ENCODE results near the gene TAF8. TPM values are rescaled to one million over a fixed set of nuclear protein-coding genes. Genes with fewer than 3 reads are reported as not detected.

Gene TAF8
- total RNA-seq, 2 donors from 2014 or later: 28.7 to 35.3 TPM

DNA sequence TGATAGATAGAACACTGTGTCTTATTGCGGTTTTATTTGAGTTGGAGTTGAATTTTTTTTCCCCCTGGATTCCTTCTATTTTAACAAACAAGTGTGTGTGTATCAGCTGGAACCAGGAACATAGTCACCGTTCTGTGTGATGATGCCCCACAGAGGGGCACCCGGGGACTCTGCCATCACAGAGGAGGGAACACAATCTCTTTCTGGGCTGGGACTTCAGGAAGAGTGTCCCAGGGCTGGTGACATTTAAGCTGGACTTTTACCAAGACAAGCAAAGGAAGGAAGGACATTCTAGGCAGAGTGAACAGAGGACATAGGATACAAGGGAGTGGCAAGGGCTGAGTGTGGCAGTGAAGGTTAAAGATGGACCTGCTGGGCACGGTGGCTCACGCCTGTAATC is 33.2 kb downstream of the TAF8 start:
- peak overlapping the region; percentile 79 for H3K27ac Mint-ChIP-seq
- H3K27me3 Mint-ChIP-seq: no peaks in the 10 kb centered on the region
- no peaks in the 10 kb centered on the region for H3K4me1 Mint-ChIP-seq
- H3K36me3 Mint-ChIP-seq (ENCODE audit: low read depth): peaks cover 2% of the 10 kb centered on the region
- DNase-seq (no peak), ATAC-seq (no peak)
- H3K9me3 ChIP-seq (ENCODE audit: control insufficient read depth, low read length, poor library complexity, severe bottlenecking): no peaks in the 10 kb centered on the region
- H3K4me3 Mint-ChIP-seq: no peak overlapping the region

DNA sequence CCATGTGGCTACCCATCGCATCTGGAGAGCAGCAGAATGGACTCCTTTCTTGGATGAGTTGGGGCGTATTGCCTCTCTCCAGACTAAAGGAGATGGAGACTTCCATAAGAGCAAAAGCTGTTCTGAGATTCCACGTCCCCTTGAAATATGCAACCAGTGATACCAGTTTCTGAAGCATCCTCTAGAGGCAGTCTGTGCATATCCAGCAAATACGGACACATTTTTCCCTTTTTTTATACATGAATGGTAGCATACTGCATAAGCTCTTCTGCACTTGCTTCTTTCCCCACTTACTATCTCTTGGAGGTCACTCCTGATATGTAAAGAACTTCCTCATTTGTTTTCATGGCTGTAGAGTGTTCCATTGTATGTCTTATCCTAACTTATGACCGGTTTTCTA is 34.6 kb downstream of the TAF8 start:
- H3K9me3 ChIP-seq (ENCODE audit: control insufficient read depth, low read length, poor library complexity, severe bottlenecking): no peaks in the 10 kb centered on the region
- Mint-ChIP-seq H3K27me3 (no peaks in the 10 kb centered on the region), H3K27ac (no peak overlapping the region), H3K4me1 (no peaks in the 10 kb centered on the region), H3K36me3 (ENCODE audit: low read depth) (peaks cover 2% of the 10 kb centered on the region), H3K4me3 (no peak overlapping the region)
- DNase-seq (no peak), ATAC-seq (no peak)

DNA sequence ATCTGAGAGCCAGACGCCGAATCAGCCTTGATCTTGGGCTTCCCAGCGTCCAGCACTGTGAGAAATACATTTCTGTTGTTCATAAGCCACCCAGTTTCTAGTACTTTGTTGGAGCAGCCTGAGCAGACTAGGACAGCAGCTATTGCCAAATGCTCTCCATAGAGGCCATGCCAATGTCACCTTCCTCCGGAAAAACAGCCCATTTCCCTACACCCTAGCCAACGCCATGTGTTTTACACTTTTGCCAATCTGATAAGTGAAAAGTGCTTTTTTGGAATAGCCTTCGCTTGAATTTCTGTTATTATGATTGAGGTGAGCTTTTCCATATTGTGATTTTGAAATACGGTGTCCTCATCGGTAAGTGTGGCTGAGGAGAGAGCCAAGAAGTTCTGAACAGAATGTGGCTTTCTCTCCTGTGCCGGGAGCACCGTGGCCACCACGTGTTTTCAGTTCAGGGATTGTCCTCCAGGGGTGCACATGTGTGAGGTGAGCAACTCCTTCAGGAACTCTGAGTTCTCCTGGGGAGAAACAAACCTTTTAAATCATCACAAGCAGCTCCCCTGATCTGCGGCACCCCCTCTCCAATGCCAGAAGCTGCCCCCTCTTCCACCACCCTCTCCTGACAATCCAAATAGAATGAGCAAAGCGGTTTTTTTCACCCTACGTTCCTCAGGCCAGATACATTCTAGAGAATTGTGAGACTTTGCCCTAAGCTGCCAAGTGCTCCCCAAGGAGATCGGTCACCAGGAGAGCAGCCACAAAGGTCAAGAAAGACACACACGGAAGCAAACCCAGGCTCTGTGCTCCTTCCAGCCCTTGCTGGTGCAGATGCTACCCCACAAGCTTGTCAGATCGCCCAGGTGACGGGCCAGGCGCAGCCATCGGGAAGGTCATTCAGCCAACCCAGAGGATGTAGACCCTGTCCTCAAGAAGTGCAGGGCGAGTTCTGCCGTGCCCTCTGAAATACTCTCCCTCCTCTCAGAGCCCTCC is 36.0 kb downstream of the TAF8 start:
- DNase-seq: no peak
- no peak overlapping the region for H3K4me3 Mint-ChIP-seq
- peaks cover 2% of the 10 kb centered on the region for H3K36me3 Mint-ChIP-seq (ENCODE audit: low read depth)
- ATAC-seq: no peak
- H3K27ac Mint-ChIP-seq: no peak overlapping the region
- H3K9me3 ChIP-seq (ENCODE audit: control insufficient read depth, low read length, poor library complexity, severe bottlenecking): no peaks in the 10 kb centered on the region
- no peaks in the 10 kb centered on the region for H3K4me1 Mint-ChIP-seq
- no peaks in the 10 kb centered on the region for H3K27me3 Mint-ChIP-seq

DNA sequence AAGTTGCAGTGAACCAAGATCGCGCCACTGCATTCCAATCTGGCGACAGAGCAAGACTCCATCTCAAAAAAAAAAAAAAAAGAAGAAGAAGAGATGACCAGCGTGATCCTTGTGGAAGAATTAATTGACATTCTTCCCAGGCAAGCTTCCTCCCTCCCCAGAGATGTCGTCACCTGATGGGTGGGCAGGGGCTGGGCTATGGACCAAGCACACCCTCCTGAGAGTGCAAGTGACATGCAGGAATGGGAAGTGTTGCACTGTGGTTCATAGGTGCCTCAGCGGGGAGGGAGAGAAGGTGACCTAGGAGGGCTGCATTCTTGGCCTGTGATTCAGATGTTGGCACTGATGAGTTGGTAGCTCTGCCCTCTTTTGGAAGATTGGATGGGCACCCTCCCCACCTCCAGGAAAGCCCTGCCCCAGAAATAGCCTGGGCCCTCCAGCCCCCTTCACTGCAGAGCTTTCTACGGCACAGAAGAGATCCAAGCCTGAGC is 37.8 kb downstream of the TAF8 start:
- Mint-ChIP-seq H3K27me3 (no peaks in the 10 kb centered on the region), H3K27ac (no peak overlapping the region), H3K4me3 (no peak overlapping the region), H3K4me1 (no peaks in the 10 kb centered on the region), H3K36me3 (ENCODE audit: low read depth) (peaks cover 2% of the 10 kb centered on the region)
- DNase-seq (no peak), ATAC-seq (no peak)
- H3K9me3 ChIP-seq (ENCODE audit: control insufficient read depth, low read length, poor library complexity, severe bottlenecking): no peaks in the 10 kb centered on the region

DNA sequence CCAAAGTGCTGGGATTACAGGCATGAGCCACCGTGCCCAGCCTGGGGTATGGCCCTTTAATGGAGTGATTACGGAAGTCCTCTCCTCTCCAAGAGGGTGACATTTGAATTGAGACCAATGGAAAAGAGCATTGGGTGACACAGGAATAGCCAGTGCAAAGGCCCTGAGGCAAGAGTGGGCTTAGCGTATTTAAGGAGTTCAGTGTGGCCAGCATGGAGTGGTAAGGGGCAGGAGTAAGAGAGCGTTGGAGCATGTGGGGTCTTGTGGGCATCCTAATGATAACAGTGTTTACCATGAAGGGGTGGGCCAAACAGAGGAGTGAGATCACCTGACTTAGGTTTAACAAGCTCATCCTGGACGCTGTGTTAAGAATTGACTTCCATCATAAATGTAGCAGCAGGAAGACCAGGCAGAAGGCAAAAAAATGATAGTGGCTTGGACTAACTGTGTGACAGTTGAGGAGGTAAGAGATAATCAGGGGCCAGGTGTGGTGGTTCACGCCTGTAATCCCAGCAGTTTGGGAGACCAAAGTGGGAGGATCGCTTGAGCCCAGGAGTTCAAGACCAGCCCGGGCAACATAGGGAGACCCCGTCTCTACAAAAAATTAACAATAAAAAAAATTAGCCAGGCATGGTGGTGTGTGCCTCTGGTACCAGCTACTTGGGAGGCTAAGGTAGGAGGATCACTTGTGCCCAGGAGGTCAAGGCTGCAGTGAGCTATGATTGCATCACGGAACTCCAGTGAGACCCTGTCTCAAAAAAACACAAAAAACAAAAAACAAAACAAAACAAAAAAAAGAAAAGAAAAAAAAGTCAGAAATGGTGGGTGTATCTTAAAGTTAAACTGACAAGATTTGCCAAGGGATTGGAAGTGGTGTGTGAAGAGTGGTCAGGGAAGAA is 40.7 kb downstream of the TAF8 start:
- no peak overlapping the region for H3K4me3 Mint-ChIP-seq
- no peak for ATAC-seq
- no peaks in the 10 kb centered on the region for H3K4me1 Mint-ChIP-seq
- H3K9me3 ChIP-seq (ENCODE audit: control insufficient read depth, low read length, poor library complexity, severe bottlenecking): no peaks in the 10 kb centered on the region
- H3K27me3 Mint-ChIP-seq: no peaks in the 10 kb centered on the region
- H3K27ac Mint-ChIP-seq: no peak overlapping the region
- no peak for DNase-seq
- no peaks in the 10 kb centered on the region for H3K36me3 Mint-ChIP-seq (ENCODE audit: low read depth)

DNA sequence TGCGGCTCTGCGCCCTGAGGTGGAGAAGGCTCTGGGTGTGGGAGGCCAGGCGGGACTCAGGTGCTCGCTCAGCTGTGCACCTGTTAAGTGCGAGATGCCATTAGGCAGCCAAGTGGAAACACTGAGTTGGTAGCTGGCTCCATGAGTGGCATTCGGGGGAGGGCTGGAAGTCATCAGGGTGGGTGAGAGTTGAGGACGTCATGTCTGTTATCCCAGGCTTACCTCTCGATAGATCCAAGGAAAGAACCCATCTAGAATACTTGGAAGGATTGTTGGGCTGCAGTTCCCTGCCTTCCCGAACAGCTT is 41.3 kb downstream of the TAF8 start:
- H3K4me3 Mint-ChIP-seq: no peak overlapping the region
- no peaks in the 10 kb centered on the region for H3K9me3 ChIP-seq (ENCODE audit: control insufficient read depth, low read length, poor library complexity, severe bottlenecking)
- DNase-seq (no peak), ATAC-seq (no peak)
- no peaks in the 10 kb centered on the region for H3K27me3 Mint-ChIP-seq
- H3K36me3 Mint-ChIP-seq (ENCODE audit: low read depth): no peaks in the 10 kb centered on the region
- H3K27ac Mint-ChIP-seq: no peak overlapping the region
- no peaks in the 10 kb centered on the region for H3K4me1 Mint-ChIP-seq

DNA sequence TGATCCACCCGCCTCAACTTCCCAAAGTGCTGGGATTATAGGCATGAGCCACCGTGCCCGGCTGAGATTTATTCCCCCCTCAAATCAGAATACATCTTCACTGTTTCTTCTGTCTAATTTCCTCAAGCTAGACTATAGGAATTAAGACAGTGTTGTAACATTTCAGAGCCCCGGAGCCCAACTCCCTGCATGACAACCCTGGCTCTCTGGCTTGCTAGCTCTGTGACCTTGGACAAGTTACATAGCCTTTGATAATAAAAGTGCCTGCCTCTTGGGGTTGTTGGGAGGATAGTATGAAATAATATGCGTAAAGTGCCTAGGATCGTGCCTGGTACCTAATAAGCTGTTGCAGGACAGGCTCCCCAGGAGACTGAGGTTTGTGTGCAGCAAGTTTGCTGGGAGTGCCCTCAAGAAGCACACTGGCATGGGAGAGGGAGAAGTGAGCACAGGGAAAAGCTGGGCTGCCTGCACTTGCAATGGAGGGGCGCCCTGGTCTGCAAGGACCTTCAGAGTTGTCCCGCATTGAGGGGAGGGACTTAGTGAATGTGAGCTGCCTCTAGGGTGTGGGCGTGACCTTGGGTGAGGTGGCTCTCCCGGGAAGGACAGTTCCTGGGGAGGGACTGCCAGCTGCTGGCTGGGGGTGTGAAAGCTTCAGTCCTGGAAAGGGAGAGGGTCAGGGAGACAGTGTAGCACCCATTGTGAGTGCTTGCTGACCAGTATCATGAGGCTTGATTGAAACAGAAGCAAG is 43.4 kb downstream of the TAF8 start:
- Mint-ChIP-seq H3K4me1 (no peaks in the 10 kb centered on the region), H3K36me3 (ENCODE audit: low read depth) (peaks cover 2% of the 10 kb centered on the region), H3K27ac (no peak overlapping the region), H3K27me3 (peaks cover 8% of the 10 kb centered on the region), H3K4me3 (no peak overlapping the region)
- DNase-seq: no peak
- no peaks in the 10 kb centered on the region for H3K9me3 ChIP-seq (ENCODE audit: control insufficient read depth, low read length, poor library complexity, severe bottlenecking)
- ATAC-seq: no peak

DNA sequence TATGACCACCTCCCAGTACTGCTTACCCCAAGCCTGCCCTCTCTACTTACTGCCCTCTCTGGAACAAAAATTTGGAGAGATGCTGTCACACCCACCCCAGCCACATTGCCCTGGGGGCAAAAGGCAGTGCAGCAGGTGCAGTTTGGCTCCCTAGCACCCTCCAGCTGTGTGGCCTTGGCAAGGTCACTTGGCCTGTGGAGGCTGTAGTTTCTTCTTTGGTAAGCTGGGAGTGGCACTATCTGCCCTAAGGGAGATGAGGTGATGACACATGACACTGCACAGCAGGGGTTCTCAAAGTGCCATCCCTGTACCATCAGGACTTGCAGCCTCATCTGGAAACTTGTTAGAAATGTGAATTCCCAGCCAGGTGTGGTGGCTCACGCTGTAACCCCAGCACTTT is 44.8 kb downstream of the TAF8 start:
- no peak overlapping the region for H3K27ac Mint-ChIP-seq
- ATAC-seq (no peak), DNase-seq (no peak)
- peaks cover 2% of the 10 kb centered on the region for H3K36me3 Mint-ChIP-seq (ENCODE audit: low read depth)
- no peaks in the 10 kb centered on the region for H3K9me3 ChIP-seq (ENCODE audit: control insufficient read depth, low read length, poor library complexity, severe bottlenecking)
- H3K4me1 Mint-ChIP-seq: no peaks in the 10 kb centered on the region
- H3K4me3 Mint-ChIP-seq: no peak overlapping the region
- H3K27me3 Mint-ChIP-seq: peaks cover 8% of the 10 kb centered on the region

DNA sequence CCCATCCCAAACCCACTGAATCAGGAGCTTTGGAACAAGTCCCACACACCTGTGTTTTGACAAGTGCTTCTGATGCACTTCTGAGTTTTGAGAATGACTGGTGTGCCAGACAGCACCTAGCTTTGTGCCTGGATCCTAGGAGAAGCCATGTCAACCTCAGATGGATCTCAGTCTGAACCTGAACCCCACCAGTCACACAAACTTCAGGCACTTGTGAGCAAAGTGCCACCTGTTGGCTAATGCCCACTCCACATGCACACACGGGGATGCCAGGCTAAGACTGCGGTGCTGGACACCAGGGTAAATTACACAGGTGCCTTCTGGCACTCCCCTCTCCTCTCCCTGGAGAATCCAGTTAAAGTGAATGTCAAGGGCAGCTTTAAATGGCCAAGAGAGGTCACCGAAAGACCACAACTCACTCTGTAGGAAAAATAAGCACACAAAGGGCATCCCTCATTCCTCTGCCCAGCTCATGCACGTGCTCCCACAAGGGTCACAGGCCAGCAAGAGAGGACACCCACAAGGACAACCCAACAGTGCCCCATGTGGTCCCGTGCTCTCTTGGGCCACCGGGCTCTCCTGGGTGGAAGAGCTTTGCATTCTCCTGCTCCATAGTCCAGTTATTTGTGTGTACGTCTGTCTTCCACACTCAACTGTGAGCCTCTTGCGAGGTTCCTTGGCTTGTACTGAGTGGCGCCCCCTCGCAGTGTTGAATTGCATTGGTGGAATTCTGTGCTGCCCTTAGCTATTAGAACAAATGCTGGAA is 45.6 kb downstream of the TAF8 start:
- Mint-ChIP-seq H3K36me3 (ENCODE audit: low read depth) (peaks cover 2% of the 10 kb centered on the region), H3K4me1 (no peaks in the 10 kb centered on the region), H3K4me3 (no peak overlapping the region), H3K27ac (no peak overlapping the region), H3K27me3 (peaks cover 8% of the 10 kb centered on the region)
- ATAC-seq: no peak
- no peak for DNase-seq
- H3K9me3 ChIP-seq (ENCODE audit: control insufficient read depth, low read length, poor library complexity, severe bottlenecking): no peaks in the 10 kb centered on the region

DNA sequence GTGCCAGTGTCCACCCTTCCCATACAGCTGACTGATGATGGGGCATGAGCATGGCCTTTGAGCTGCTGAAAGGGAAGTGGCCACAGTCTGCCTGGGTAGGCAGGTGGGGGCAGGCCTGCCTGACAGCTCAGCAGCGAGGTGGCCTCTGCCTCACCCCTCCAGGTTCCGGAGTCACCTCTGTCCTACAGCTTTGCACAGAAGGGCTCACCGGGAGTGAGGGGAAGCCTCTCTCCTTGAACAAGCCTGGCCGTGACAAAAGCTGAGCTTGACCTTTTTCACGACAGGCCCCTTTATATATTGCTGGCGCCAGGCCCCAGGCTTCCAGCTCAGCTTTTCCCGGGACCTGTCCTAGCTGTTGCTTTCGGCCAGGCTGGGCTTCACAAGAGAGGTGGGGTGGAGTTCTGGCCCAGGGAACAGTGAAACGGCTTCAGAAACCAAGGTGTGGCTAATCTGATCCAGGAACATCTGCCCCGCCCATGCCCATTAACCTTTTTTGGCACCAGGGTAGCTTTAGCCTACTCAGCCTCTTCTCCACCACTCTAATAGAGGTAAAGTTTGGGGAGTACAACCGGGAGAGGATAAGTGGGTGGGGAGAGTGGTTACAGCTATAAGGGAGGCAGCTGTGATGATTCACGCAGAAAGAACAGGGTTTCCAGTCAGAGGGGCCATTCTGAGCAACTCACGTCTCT is 49.2 kb downstream of the TAF8 start:
- no peak for ATAC-seq
- Mint-ChIP-seq H3K4me1 (peaks cover 9% of the 10 kb centered on the region), H3K27me3 (peaks cover 12% of the 10 kb centered on the region), H3K4me3 (no peak overlapping the region), H3K27ac (no peak overlapping the region), H3K36me3 (ENCODE audit: low read depth) (peaks cover 4% of the 10 kb centered on the region)
- DNase-seq: no peak
- H3K9me3 ChIP-seq (ENCODE audit: control insufficient read depth, low read length, poor library complexity, severe bottlenecking): no peaks in the 10 kb centered on the region

DNA sequence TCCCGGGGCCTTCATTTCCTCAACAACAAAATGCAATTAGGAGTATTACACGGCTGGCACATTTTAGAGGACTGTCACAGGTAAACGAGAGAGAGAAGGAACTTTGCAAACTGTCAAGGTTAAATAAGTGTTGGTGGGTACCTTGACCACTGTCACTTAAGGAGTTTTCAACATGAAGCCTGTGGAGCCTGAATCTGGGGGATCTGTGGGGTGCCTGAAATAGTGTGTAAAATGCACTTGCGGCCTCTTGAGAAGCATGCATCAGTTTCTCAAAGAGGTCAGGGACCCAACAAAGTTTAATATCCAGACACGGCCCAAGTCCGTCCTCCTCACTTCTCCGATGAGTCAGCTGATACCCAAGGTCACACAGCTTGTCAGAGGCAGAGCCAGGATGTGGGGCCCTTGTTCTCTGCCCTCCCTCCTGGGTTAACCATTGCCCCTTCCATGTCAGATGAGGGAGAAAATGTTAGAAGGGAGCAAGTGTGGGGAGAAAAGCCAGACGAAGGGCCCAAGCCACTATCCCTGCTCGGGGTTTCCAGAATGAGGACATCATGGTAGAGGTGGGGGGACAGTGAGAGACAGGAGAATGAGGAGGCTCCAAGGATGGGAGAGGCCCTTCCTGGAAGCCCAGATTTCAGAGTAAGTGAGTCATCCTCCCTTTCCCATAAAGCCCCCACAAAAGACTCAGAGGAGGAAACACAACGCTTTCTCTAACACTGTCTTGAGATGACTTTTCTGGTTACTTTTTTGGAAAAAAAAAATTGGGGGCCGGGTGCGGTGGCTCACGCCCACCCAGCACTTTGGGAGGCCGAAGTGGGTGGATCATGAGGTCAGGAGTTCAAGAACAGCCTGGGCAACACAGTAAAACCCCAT is 49.9 kb downstream of the TAF8 start:
- peaks cover 12% of the 10 kb centered on the region for H3K27me3 Mint-ChIP-seq
- H3K4me3 Mint-ChIP-seq: no peak overlapping the region
- H3K36me3 Mint-ChIP-seq (ENCODE audit: low read depth): peaks cover 4% of the 10 kb centered on the region
- ATAC-seq (no peak), DNase-seq (no peak)
- peaks cover 9% of the 10 kb centered on the region for H3K4me1 Mint-ChIP-seq
- H3K9me3 ChIP-seq (ENCODE audit: control insufficient read depth, low read length, poor library complexity, severe bottlenecking): no peaks in the 10 kb centered on the region
- H3K27ac Mint-ChIP-seq: no peak overlapping the region

Data from T-helper 17 cell (primary cell).